Peyer's patch (tissue), 4 donors: ENCODE data around the gene GRM3.

ENCODE experiments used
- POLR2A ChIP-seq, 2 donors: fragments of 450-650 bp; IDR thresholded peaks; one replicate each; pipeline ENCODE4 v1.5.1; 2017; ENCODE audit warnings: antibody characterized with exemption in 2 of 2, mild to moderate bottlenecking in 2 of 2, moderate library complexity in 2 of 2
- TF ChIP-seq, protein P1 (sequence below), 6 experiments: fragments of 450-650 bp in 4 of 6; fragments of 200-600 bp in 2 of 6; sonication (generic) in 1 of 6; IDR thresholded peaks; one replicate each; pipeline ENCODE4 v1.5.1; 2017 to 2019; ENCODE audit warnings: antibody characterized with exemption in 6 of 6, mild to moderate bottlenecking in 3 of 6, moderate library complexity in 1 of 6

DNA sequence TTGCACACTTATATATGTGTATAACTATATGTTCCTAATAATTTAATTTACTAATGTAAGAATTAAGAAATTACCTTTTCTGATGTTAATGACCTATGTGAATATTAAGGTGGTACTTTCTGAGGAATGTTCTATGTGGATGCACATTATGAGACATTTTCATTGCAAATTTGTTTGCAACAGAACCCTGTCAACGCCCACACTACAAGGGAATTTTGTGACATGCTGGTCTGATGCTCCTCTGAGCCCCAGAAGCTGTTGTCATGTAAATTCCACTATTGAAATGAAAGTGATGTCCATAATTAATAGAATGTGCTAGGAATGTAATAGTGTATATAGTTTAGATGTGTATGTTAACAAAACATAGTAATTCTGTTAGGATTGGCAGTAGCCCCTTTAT, 4.5 kb downstream of the GRM3 start:
- TF ChIP-seq POLR2A (IDR thresholded peaks at IDR 0.05): no peak
- TF ChIP-seq, protein P1, sequence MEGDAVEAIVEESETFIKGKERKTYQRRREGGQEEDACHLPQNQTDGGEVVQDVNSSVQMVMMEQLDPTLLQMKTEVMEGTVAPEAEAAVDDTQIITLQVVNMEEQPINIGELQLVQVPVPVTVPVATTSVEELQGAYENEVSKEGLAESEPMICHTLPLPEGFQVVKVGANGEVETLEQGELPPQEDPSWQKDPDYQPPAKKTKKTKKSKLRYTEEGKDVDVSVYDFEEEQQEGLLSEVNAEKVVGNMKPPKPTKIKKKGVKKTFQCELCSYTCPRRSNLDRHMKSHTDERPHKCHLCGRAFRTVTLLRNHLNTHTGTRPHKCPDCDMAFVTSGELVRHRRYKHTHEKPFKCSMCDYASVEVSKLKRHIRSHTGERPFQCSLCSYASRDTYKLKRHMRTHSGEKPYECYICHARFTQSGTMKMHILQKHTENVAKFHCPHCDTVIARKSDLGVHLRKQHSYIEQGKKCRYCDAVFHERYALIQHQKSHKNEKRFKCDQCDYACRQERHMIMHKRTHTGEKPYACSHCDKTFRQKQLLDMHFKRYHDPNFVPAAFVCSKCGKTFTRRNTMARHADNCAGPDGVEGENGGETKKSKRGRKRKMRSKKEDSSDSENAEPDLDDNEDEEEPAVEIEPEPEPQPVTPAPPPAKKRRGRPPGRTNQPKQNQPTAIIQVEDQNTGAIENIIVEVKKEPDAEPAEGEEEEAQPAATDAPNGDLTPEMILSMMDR (IDR thresholded peaks at IDR 0.05): no peak
